ENCODE data around the gene NIPBL. TPM values are rescaled to one million over a fixed set of nuclear protein-coding genes. Genes with fewer than 3 reads are reported as not detected.

The NIPBL gene
- total RNA-seq, 1 experiment from 2014 or later, result 48.3 TPM

- Mint-ChIP-seq H3K36me3 (peaks cover 24% of the 10 kb centered on the region), H3K9me3 (no peaks in the 10 kb centered on the region), H3K4me1 (no peaks in the 10 kb centered on the region), H3K27ac (no peak overlapping the region), H3K27me3 (ENCODE audit: low read depth) (no peaks in the 10 kb centered on the region), H3K4me3 (no peak overlapping the region)
- DNase-seq (ENCODE audit: low spot score), result no peak
- CTCF ChIA-PET, result no interaction called here
- POLR2A ChIA-PET, result no interaction called here
- TF ChIP-seq ZNF232 (CRISPR knock-in tag; IDR thresholded peaks at IDR 0.05) (no peak), ESRRA (CRISPR knock-in tag; IDR thresholded peaks at IDR 0.05; ENCODE audit: borderline replicate concordance) (no peak), FOXK1 (CRISPR knock-in tag; IDR thresholded peaks at IDR 0.05) (no peak), TCF7 (CRISPR knock-in tag; IDR thresholded peaks at IDR 0.05; ENCODE audit: low read depth) (no peak), CREB1 (CRISPR knock-in tag; IDR thresholded peaks at IDR 0.05) (no peak), ZNF396 (CRISPR knock-in tag; IDR thresholded peaks at IDR 0.05; ENCODE audit: borderline replicate concordance) (no peak), SMAD4 (CRISPR knock-in tag; IDR thresholded peaks at IDR 0.05) (no peak), MXD4 (CRISPR knock-in tag; IDR thresholded peaks at IDR 0.05; ENCODE audit: borderline replicate concordance) (no peak), SMAD3 (CRISPR knock-in tag; IDR thresholded peaks at IDR 0.05; ENCODE audit: borderline replicate concordance) (no peak), JUN (CRISPR knock-in tag; IDR thresholded peaks at IDR 0.05) (no peak), TEAD4 (CRISPR knock-in tag; IDR thresholded peaks at IDR 0.05) (no peak), SOX15 (CRISPR knock-in tag; IDR thresholded peaks at IDR 0.05) (no peak)
- TF ChIP-seq, protein P1, sequence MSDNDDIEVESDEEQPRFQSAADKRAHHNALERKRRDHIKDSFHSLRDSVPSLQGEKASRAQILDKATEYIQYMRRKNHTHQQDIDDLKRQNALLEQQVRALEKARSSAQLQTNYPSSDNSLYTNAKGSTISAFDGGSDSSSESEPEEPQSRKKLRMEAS (CRISPR knock-in tag; IDR thresholded peaks at IDR 0.05), result no peak
- TF ChIP-seq, protein P2, sequence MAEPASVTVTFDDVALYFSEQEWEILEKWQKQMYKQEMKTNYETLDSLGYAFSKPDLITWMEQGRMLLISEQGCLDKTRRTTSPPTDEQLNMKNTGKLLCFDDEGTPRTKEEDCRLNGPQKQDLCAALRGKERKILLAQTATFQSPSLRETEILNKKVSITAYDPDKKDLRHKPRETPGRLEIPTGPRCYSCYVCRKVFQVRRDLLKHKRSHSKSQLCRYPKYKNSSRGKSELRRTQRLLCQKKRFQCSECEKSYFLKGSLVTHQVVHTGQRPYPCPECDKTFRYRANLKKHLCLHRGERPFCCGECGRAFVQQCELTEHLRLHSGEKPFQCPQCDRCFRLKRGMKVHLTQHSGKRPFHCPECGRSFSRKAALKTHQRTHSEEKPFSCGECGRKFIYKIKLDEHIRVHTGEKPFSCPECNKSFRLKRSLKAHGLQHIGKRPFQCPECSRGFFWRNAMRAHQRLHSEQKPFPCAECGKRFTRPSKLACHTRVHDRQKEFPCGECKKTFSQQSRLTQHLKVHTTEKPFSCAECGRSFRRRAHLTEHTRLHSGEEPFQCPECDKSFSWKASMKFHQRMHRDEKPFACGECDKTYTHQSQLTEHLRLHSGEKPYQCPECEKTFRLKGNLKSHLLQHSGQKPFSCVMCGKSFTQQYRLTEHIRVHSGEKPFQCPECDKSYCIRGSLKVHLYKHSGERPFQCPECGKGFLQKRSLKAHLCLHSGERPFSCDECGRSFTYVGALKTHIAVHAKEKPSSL (CRISPR knock-in tag; conservative IDR thresholded peaks at IDR 0.05), result no peak
- no peak for ATAC-seq
Measured at GRCh38 chr5:36998578-36998977, 122.0 kb downstream of the NIPBL start.

DNA sequence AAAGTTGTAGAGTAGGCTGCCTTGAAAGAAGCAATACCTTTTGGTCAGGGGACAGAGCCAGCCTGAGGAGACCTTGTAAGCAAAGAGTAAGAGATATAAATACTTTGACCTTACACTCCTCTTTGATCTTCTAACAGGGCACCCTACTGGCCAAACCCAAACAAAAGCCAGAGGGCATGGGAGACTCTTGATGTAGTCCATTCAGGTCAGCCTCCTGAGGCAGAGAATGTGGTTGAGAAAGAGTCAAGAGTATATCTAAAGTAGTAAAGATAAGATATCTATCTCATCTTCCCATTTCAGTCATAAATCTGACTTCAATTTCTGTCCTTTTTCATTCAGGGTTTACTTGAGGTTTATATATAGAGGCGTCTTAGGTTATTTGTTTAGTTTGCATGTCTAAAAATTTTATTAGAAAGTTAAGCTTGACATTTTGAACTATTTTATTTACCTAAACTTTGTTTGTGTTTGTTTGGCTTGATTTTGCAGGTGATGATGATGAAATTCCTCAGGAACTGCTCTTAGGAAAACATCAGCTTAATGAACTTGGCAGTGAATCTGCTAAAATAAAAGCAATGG is 125.7 kb downstream of the NIPBL start:
- TF ChIP-seq TEAD1 (CRISPR knock-in tag; IDR thresholded peaks at IDR 0.05), result no peak
- TF ChIP-seq FOXK1 (CRISPR knock-in tag; IDR thresholded peaks at IDR 0.05), result no peak
- TF ChIP-seq RORB (CRISPR knock-in tag; IDR thresholded peaks at IDR 0.05), result no peak
- TF ChIP-seq TP53 (CRISPR knock-in tag; IDR thresholded peaks at IDR 0.05), result no peak
- no peak for TF ChIP-seq JAZF1 (CRISPR knock-in tag; IDR thresholded peaks at IDR 0.05)
- no peak for TF ChIP-seq FOXP1 (CRISPR knock-in tag; IDR thresholded peaks at IDR 0.05; ENCODE audit: borderline replicate concordance)
- no peak for TF ChIP-seq SMAD3 (CRISPR knock-in tag; IDR thresholded peaks at IDR 0.05; ENCODE audit: borderline replicate concordance)
- no peak for TF ChIP-seq KAT7 (CRISPR knock-in tag; IDR thresholded peaks at IDR 0.05; ENCODE audit: borderline replicate concordance)
- TF ChIP-seq ZNF138 (CRISPR knock-in tag; conservative IDR thresholded peaks at IDR 0.05), result no peak
- no peak for TF ChIP-seq ETV6 (CRISPR knock-in tag; IDR thresholded peaks at IDR 0.05)
- TF ChIP-seq, protein P3, sequence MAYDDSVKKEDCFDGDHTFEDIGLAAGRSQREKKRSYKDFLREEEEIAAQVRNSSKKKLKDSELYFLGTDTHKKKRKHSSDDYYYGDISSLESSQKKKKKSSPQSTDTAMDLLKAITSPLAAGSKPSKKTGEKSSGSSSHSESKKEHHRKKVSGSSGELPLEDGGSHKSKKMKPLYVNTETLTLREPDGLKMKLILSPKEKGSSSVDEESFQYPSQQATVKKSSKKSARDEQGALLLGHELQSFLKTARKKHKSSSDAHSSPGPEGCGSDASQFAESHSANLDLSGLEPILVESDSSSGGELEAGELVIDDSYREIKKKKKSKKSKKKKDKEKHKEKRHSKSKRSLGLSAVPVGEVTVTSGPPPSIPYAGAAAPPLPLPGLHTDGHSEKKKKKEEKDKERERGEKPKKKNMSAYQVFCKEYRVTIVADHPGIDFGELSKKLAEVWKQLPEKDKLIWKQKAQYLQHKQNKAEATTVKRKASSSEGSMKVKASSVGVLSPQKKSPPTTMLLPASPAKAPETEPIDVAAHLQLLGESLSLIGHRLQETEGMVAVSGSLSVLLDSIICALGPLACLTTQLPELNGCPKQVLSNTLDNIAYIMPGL (CRISPR knock-in tag; IDR thresholded peaks at IDR 0.05), result no peak
- TF ChIP-seq ZNF416 (CRISPR knock-in tag; IDR thresholded peaks at IDR 0.05), result no peak
- TF ChIP-seq MYBL2 (CRISPR knock-in tag; IDR thresholded peaks at IDR 0.05), result no peak
- Mint-ChIP-seq H3K27ac (no peak overlapping the region), H3K4me3 (no peak overlapping the region), H3K4me1 (no peaks in the 10 kb centered on the region), H3K36me3 (peaks cover 26% of the 10 kb centered on the region), H3K9me3 (no peaks in the 10 kb centered on the region), H3K27me3 (ENCODE audit: low read depth) (no peaks in the 10 kb centered on the region)
- ATAC-seq (peak; percentile 65), DNase-seq (ENCODE audit: low spot score) (no peak)
- ChIA-PET POLR2A (no interaction called here), CTCF (no interaction called here)

Data from WTC11 (cell line).